Transverse colon (tissue), 4 donors: ENCODE data around the gene LMAN2L. TPM values are rescaled to one million over a fixed set of nuclear protein-coding genes. Genes with fewer than 3 reads are reported as not detected.

Experiments used
- DNase-seq: peaks from one replicate; pipeline ENCODE4 v3.0.0-alpha.2; 2019
- H3K27ac ChIP-seq, 4 donors: fragments of 200-600 bp; sonication (generic); 2 replicates each; pipeline ENCODE4 v1.5.1; 2016 to 2018; ENCODE audit warnings: inconsistent platforms in 4 of 4
- H3K27me3 ChIP-seq: fragments of 200-600 bp; sonication (generic); 2 replicates; pipeline ENCODE4 v1.5.1; 2017; ENCODE audit warnings: inconsistent platforms
- H3K36me3 ChIP-seq, 4 donors: fragments of 200-600 bp; sonication (generic); 2 replicates each; pipeline ENCODE4 v1.5.1; 2017 to 2019; ENCODE audit warnings: inconsistent platforms in 4 of 4
- H3K4me1 ChIP-seq, 4 donors: fragments of 200-600 bp; sonication (generic); 2 replicates each; pipeline ENCODE4 v1.5.1; 2017 to 2020; ENCODE audit warnings: inconsistent platforms in 4 of 4
- H3K4me3 ChIP-seq, 4 donors: fragments of 200-600 bp; sonication (generic); 1 replicate in 1 of 4; 2 replicates in 3 of 4; pipeline versions ENCODE4 v1.5.1 to v1.6.1; 2017 to 2019; ENCODE audit warnings: inconsistent platforms in 4 of 4
- H3K9me3 ChIP-seq, 2 donors: fragments of 200-600 bp; sonication (generic); 2 replicates each; pipeline ENCODE4 v1.5.1; 2017 to 2019; ENCODE audit warnings: inconsistent platforms in 2 of 2
- CTCF ChIP-seq, 5 experiments: fragments of 200-600 bp in 3 of 5; fragments of 450-650 bp in 2 of 5; sonication (generic) in 3 of 5; IDR thresholded peaks; 1 replicate in 2 of 5; 2 replicates in 3 of 5; pipeline ENCODE4 v1.5.1; 2016 to 2017; ENCODE audit warnings: antibody characterized with exemption in 5 of 5, inconsistent platforms in 3 of 5, mild to moderate bottlenecking in 2 of 5, moderate library complexity in 1 of 5
- EP300 ChIP-seq: sonication (generic); formaldehyde crosslinking; IDR thresholded peaks from one replicate; pipeline ENCODE4 v1.6.1; 2017; ENCODE audit warnings: antibody characterized with exemption, low read depth
- POLR2A ChIP-seq: fragments of 450-650 bp; IDR thresholded peaks from one replicate; pipeline ENCODE4 v1.6.1; 2016; ENCODE audit warnings: antibody characterized with exemption, mild to moderate bottlenecking, moderate library complexity
- POLR2AphosphoS5 ChIP-seq, 3 donors: sonication (generic); formaldehyde crosslinking; IDR thresholded peaks; one replicate each; pipeline ENCODE4 v1.6.1; 2016; ENCODE audit warnings: antibody characterized with exemption in 3 of 3
- WGBS, 2 donors: methylation state at CpG; one replicate each; pipeline ENCODE4 v1.1.5; 2018; ENCODE audit warnings: low coverage in 1 of 2; 5-methylcytosine and 5-hydroxymethylcytosine counted together
- in situ Hi-C, 4 donors: fragments of 200-750 bp; cut with MboI; loops; one replicate each; pipeline versions ENCODE4 v1.15.0 to v1.15.1; 2017; ENCODE audit warnings: low sequenced_read_pairs in 3 of 4, low pct_ligation_motif_present in 1 of 4, low pct_unique_long_range_greater_than_20kb in 1 of 4
- intact Hi-C: fragments of 100-400 bp; cut with DNase I; formaldehyde crosslinking; loops from one replicate; pipeline ENCODE4 v1.15.1; 2023; ENCODE audit warnings: low total_unique reads
- total RNA-seq, 4 donors: library from RNA; depleted of rRNA; stranded (reverse); fragments of >200 nt; gene quantifications; one replicate each; pipeline ENCODE4 v1.1.0, GENCODE V29; 2016

The LMAN2L gene
- total RNA-seq, 4 donors from 2014 or later, result 16.7 to 27.3 (median 19.0) TPM

GRCh38 chr2:96684883-96685576 is 54.8 kb downstream of the LMAN2L start:
- Histone ChIP-seq H3K4me3 (no peak overlapping the region), H3K27ac (no peak overlapping the region), H3K36me3 (no peaks in the 10 kb centered on the region), H3K4me1 (peaks cover 0 to 4% (median 2%) of the 10 kb centered on the region in 4 donors), H3K9me3 (no peaks in the 10 kb centered on the region), H3K27me3 (no peaks in the 10 kb centered on the region)
- WGBS, 2 donors, result 72 to 75% methylated on average over 4 to 14 of the region's 16 CpGs
- intact Hi-C loops, result no loop called here
- in situ Hi-C loops, result no loop called here
- no peak for DNase-seq
- TF ChIP-seq POLR2AphosphoS5 (IDR thresholded peaks at IDR 0.05), result no peak
- TF ChIP-seq CTCF (IDR thresholded peaks at IDR 0.05), result no peak
- no peak for TF ChIP-seq POLR2A
- TF ChIP-seq EP300, result no peak

GRCh38 chr2:96683972-96684820 is 55.7 kb downstream of the LMAN2L start:
- intact Hi-C loops (no loop called here), in situ Hi-C loops (no loop called here)
- Histone ChIP-seq H3K27ac (no peak overlapping the region), H3K4me3 (no peak overlapping the region), H3K4me1 (peaks cover 0 to 4% (median 2%) of the 10 kb centered on the region in 4 donors), H3K9me3 (no peaks in the 10 kb centered on the region), H3K27me3 (no peaks in the 10 kb centered on the region), H3K36me3 (no peaks in the 10 kb centered on the region)
- no peak for DNase-seq
- TF ChIP-seq POLR2AphosphoS5 (IDR thresholded peaks at IDR 0.05) (no peak), EP300 (no peak), POLR2A (no peak)
- WGBS, 2 donors, result 93 to 100% methylated on average over 1 to 13 of the region's 13 CpGs

GRCh38 chr2:96683307-96683706 is 56.6 kb downstream of the LMAN2L start:
- Histone ChIP-seq H3K36me3 (no peaks in the 10 kb centered on the region), H3K4me3 (no peak overlapping the region), H3K27me3 (no peaks in the 10 kb centered on the region), H3K9me3 (no peaks in the 10 kb centered on the region), H3K4me1 (peaks cover 0 to 4% (median 2%) of the 10 kb centered on the region in 4 donors), H3K27ac (no peak overlapping the region)
- DNase-seq, result no peak
- intact Hi-C loops, result no loop called here
- 79% methylated on average over 5 of the region's 5 CpGs; no CpG with 5 or more reads in 1 of the 2 donors for WGBS, 2 donors
- in situ Hi-C loops, result no loop called here
- TF ChIP-seq POLR2A (no peak), EP300 (no peak), CTCF (IDR thresholded peaks at IDR 0.05) (no peak), POLR2AphosphoS5 (IDR thresholded peaks at IDR 0.05) (no peak)

GRCh38 chr2:96681540-96681939 is 58.3 kb downstream of the LMAN2L start:
- intact Hi-C loops, result no loop called here
- Histone ChIP-seq H3K4me1 (peaks cover 0 to 4% (median 2%) of the 10 kb centered on the region in 4 donors), H3K27ac (no peak overlapping the region), H3K27me3 (no peaks in the 10 kb centered on the region), H3K4me3 (no peak overlapping the region), H3K36me3 (no peaks in the 10 kb centered on the region), H3K9me3 (no peaks in the 10 kb centered on the region)
- WGBS, 2 donors, result 92 to 94% methylated on average over 4 of the region's 4 CpGs
- no peak for TF ChIP-seq CTCF (IDR thresholded peaks at IDR 0.05)
- TF ChIP-seq POLR2A, result no peak
- TF ChIP-seq POLR2AphosphoS5 (IDR thresholded peaks at IDR 0.05), result no peak
- TF ChIP-seq EP300, result no peak
- in situ Hi-C loops, result no loop called here
- no peak for DNase-seq
